COLO829 (cell line): ENCODE results near the gene VSIG10L.

ENCODE experiments used
- DNase-seq: peaks from one replicate; pipeline ENCODE4 v3.0.0; 2012; ENCODE audit warnings: low spot score

VSIG10L gene

GRCh38 chr19:51338563-51339312 is 3.2 kb downstream of the VSIG10L start:
- DNase-seq = peak; percentile 79

GRCh38 chr19:51337861-51338562 is 3.9 kb downstream of the VSIG10L start:
- DNase-seq = no peak

- no peak for DNase-seq
These were observed 4.6 kb downstream of the VSIG10L start for GRCh38 chr19:51337141-51337860.

- no peak for DNase-seq
These were observed 8.0 kb downstream of the VSIG10L start for GRCh38 chr19:51333836-51334460.

- DNase-seq = no peak
These were observed 10.2 kb downstream of the VSIG10L start for GRCh38 chr19:51331716-51332115.

- DNase-seq = no peak
These were observed 10.7 kb downstream of the VSIG10L start for GRCh38 chr19:51331193-51331592.

- DNase-seq = no peak
These were observed 11.6 kb downstream of the VSIG10L start for GRCh38 chr19:51330366-51330765.

GRCh38 chr19:51329411-51329810 is 12.5 kb downstream of the VSIG10L start:
- DNase-seq = no peak

GRCh38 chr19:51327066-51328001 is 14.6 kb downstream of the VSIG10L start:
- DNase-seq = peak; percentile 84

GRCh38 chr19:51326216-51327065 is 15.5 kb downstream of the VSIG10L start:
- DNase-seq = no peak

GRCh38 chr19:51325161-51325976 is 16.6 kb downstream of the VSIG10L start:
- no peak for DNase-seq

- no peak for DNase-seq
These were observed 17.8 kb downstream of the VSIG10L start for GRCh38 chr19:51324167-51324481.

GRCh38 chr19:51323481-51324166 is 18.3 kb downstream of the VSIG10L start:
- no peak for DNase-seq

- DNase-seq = no peak
These were observed 20.1 kb downstream of the VSIG10L start for GRCh38 chr19:51321799-51322198.

GRCh38 chr19:51320280-51320657 is 21.7 kb downstream of the VSIG10L start:
- DNase-seq = no peak

- DNase-seq = no peak
These were observed 22.2 kb downstream of the VSIG10L start for GRCh38 chr19:51319649-51320279.

- DNase-seq = no peak
These were observed 23.0 kb downstream of the VSIG10L start for GRCh38 chr19:51318687-51319648.
